A673 (cell line): ENCODE measurements around the gene OMP. TPM values are rescaled to one million over a fixed set of nuclear protein-coding genes. Genes with fewer than 3 reads are reported as not detected.

Source experiments
- BruUV-seq: library from RNA; stranded (reverse); fragments of 400-500 nt; replicated peaks from 2 replicates; lab custom pipeline; 2021; lab: Mats Ljungman, UMichigan
- CTCF ChIA-PET: fragments of 300-600 bp; sonication (Branson Sonifier 250); formaldehyde crosslinking; loops from one replicate; lab custom pipeline; 2022; ENCODE audit warnings: antibody characterized with exemption; lab: Charles Lee
- POLR2A ChIA-PET: fragments of 300-600 bp; sonication (Branson Sonifier 250); formaldehyde crosslinking; loops from one replicate; lab custom pipeline; 2022; ENCODE audit warnings: antibody characterized with exemption; ENCODE audit not compliant: low non-redundant PET; lab: Charles Lee
- DNase-seq: peaks from one replicate; pipeline ENCODE4 v3.0.0-alpha.2; 2015; ENCODE audit warnings: low spot score
- H3K27ac ChIP-seq: fragments of 200-600 bp; sonication (generic); 2 replicates; pipeline ENCODE4 v1.5.1; 2016; ENCODE audit warnings: mixed run types, low read depth, mild to moderate bottlenecking, mixed read lengths, antibody characterized with exemption, low read length; ENCODE audit not compliant: poor library complexity, severe bottlenecking
- H3K27me3 ChIP-seq: fragments of 200-600 bp; sonication (generic); replicated peaks from 2 replicates; pipeline ENCODE4 v1.6.1; 2017; ENCODE audit warnings: mixed run types, low read depth, mild to moderate bottlenecking, mixed read lengths, antibody characterized with exemption, low read length; ENCODE audit not compliant: insufficient read depth, poor library complexity
- H3K36me3 ChIP-seq: fragments of 200-600 bp; sonication (generic); 2 replicates; pipeline ENCODE4 v1.6.1; 2016; ENCODE audit warnings: mixed run types, mild to moderate bottlenecking, mixed read lengths, antibody characterized with exemption, low read length; ENCODE audit not compliant: insufficient read depth, poor library complexity, severe bottlenecking
- H3K4me1 ChIP-seq: fragments of 200-600 bp; sonication (generic); 2 replicates; pipeline ENCODE4 v1.6.1; 2017; ENCODE audit warnings: mixed run types, mild to moderate bottlenecking, mixed read lengths, antibody characterized with exemption, low read length; ENCODE audit not compliant: insufficient read depth, poor library complexity, severe bottlenecking
- H3K4me3 ChIP-seq: fragments of 200-600 bp; sonication (generic); 2 replicates; pipeline ENCODE4 v1.5.1; 2016; ENCODE audit warnings: low read depth, mixed run types, mild to moderate bottlenecking, mixed read lengths, low read length; ENCODE audit not compliant: poor library complexity, severe bottlenecking
- H3K9me3 ChIP-seq: fragments of 200-600 bp; sonication (generic); 2 replicates; pipeline ENCODE4 v1.6.1; 2016; ENCODE audit warnings: mixed run types, low read depth, mild to moderate bottlenecking, mixed read lengths, antibody characterized with exemption, low read length; ENCODE audit not compliant: poor library complexity, severe bottlenecking
- CTCF ChIP-seq: fragments of 300-800, 200-600 bp; sonication (generic); conservative IDR thresholded peaks from 2 replicates; pipeline ENCODE4 v1.5.1; 2017; ENCODE audit warnings: low read depth, mild to moderate bottlenecking, antibody characterized with exemption, low read length, moderate library complexity, mixed read lengths
- EZH2 ChIP-seq: fragments of 200-600 bp; sonication (generic); IDR thresholded peaks from 2 replicates; pipeline ENCODE4 v1.6.1; 2017; ENCODE audit warnings: borderline replicate concordance, low read depth, mild to moderate bottlenecking, mixed read lengths, antibody characterized with exemption, low read length; ENCODE audit not compliant: poor library complexity, severe bottlenecking
- intact Hi-C: fragments of 100-400 bp; cut with micrococcal nuclease; formaldehyde crosslinking; loops from one replicate; pipeline ENCODE4 v1.10.0; 2022; ENCODE audit not compliant: unreplicated experiment
- total RNA-seq: library from RNA; stranded (reverse); gene quantifications from 2 replicates; pipeline ENCODE4 v1.2.3, GENCODE V29; 2021

Gene OMP
- total RNA-seq, 1 experiment from 2014 or later, result not detected

- H3K4me3 ChIP-seq, result no peak overlapping the region
- no TSS peak for BruUV-seq
- no peak overlapping the region for H3K27ac ChIP-seq
- TF ChIP-seq CTCF, result no peak
- TF ChIP-seq EZH2, result no peak
- intact Hi-C loops, result no loop called here
- no peaks in the 10 kb centered on the region for H3K36me3 ChIP-seq
- CTCF ChIA-PET, result interaction anchor here (0.6 kb wide), 1 partner anchor 39 kb away, joined by 8 read pairs; no protein-coding TSS in a partner anchor
- H3K27me3 ChIP-seq, result no peaks in the 10 kb centered on the region
- POLR2A ChIA-PET, result no interaction called here
- no peaks in the 10 kb centered on the region for H3K4me1 ChIP-seq
- no peaks in the 10 kb centered on the region for H3K9me3 ChIP-seq
- no peak for DNase-seq
These were observed 15.8 kb upstream of the OMP start for GRCh38 chr11:77086521-77087472.

GRCh38 chr11:77087723-77088225 is 14.9 kb upstream of the OMP start:
- no peaks in the 10 kb centered on the region for H3K9me3 ChIP-seq
- DNase-seq, result no peak
- intact Hi-C loops, result no loop called here
- POLR2A ChIA-PET, result no interaction called here
- H3K4me1 ChIP-seq, result no peaks in the 10 kb centered on the region
- no peak overlapping the region for H3K27ac ChIP-seq
- TF ChIP-seq EZH2 (no peak), CTCF (no peak)
- no TSS peak for BruUV-seq
- no peaks in the 10 kb centered on the region for H3K27me3 ChIP-seq
- H3K4me3 ChIP-seq, result no peak overlapping the region
- H3K36me3 ChIP-seq, result no peaks in the 10 kb centered on the region
- CTCF ChIA-PET, result no interaction called here

- ChIA-PET CTCF (no interaction called here), POLR2A (no interaction called here)
- Histone ChIP-seq H3K27me3 (no peaks in the 10 kb centered on the region), H3K4me1 (no peaks in the 10 kb centered on the region), H3K27ac (no peak overlapping the region), H3K9me3 (no peaks in the 10 kb centered on the region), H3K36me3 (no peaks in the 10 kb centered on the region), H3K4me3 (no peak overlapping the region)
- intact Hi-C loops, result no loop called here
- DNase-seq, result no peak
- no TSS peak for BruUV-seq
- TF ChIP-seq CTCF (no peak), EZH2 (no peak)
These were observed 14.2 kb upstream of the OMP start for GRCh38 chr11:77088236-77089003.
